Loucy (cell line): ENCODE measurements around the gene LEF1.

Experiments
- CTCF ChIP-seq: fragments of 200-600 bp; sonication (generic); conservative IDR thresholded peaks from 2 replicates; pipeline ENCODE4 v1.5.1; 2014; ENCODE audit warnings: mild to moderate bottlenecking, antibody characterized with exemption, low read length
- EZH2phosphoT487 ChIP-seq: fragments of 200-600 bp; IDR thresholded peaks from 2 replicates; pipeline ENCODE4 v1.6.1; 2018; ENCODE audit warnings: antibody characterized with exemption, mild to moderate bottlenecking, moderate library complexity, borderline replicate concordance

DNA sequence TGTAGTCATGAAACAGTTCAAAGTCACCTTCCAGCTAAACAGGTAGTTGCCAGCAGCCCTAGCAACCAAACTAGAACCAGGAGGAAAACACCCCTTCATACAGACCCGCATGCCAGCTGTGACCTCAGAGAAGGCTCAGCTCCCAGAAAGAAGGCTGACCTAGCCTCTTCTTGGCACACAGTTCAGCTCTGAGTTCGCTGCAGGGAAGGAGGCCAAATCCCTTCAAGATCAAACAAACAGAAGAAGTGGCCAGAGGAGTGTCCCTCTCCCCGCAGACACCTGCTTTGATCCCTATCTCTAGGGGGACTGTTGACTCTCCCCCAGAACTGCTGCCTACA, 123.1 kb downstream of the LEF1 start:
- TF ChIP-seq CTCF (no peak), EZH2phosphoT487 (no peak)
